AG08395 (cell line): ENCODE results near the gene C6orf132.

Source experiments
- DNase-seq: peaks from one replicate; pipeline ENCODE4 v3.0.0; 2012; ENCODE audit warnings: mixed read lengths, low spot score

C6orf132 gene

DNA sequence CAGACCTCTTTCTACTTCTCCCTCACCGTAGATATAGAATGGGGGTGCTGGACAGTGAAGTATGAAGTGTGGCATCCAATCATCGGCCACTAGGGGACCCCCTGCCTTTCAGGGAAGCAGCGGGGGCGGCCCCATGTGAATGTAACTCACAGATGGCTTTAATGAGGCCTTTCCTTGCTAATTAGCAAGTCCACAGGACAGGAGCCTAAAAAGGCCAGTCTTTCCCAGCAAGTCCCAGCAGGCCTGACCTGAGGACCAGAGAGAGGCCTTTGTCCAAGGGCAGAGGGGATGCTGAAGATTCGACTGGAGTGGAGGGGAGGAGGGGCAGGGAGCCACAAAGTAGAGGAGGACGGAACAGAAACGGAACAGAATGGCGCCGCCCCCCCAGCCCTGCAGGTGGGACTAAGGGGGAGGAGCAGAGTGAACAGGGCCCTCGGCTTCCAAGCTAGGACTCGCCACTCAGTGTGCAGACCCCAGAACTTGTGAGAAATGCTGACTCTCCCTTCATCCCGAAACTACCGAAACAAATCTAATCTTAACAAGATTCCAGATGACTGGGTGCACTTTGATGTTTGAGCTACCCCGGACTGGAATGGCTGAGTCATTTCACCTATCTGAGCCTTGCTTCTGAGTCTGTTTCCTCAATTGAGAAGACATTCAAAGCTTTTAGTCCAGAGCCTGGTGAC lies 5.8 kb downstream of the C6orf132 start:
- peak; percentile 73 for DNase-seq

DNA sequence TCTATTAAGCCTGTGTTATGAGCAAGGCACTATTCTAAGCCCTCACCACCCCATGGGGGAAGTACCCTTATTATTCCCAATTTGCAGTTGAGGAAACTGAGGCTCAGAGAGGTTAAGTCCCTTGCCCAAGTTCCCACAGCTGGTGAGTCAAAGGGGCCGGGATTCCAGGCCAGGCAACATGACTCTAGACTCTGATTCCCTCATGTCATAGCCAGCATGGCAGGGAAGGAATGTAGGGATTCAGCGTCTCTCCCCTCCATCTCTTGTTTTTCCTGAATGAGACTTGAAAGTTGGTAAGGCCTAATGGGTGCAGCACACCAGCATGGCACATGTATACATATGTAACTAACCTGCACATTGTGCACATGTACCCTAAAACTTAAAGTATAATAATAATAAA lies 6.7 kb downstream of the C6orf132 start:
- no peak for DNase-seq

DNA sequence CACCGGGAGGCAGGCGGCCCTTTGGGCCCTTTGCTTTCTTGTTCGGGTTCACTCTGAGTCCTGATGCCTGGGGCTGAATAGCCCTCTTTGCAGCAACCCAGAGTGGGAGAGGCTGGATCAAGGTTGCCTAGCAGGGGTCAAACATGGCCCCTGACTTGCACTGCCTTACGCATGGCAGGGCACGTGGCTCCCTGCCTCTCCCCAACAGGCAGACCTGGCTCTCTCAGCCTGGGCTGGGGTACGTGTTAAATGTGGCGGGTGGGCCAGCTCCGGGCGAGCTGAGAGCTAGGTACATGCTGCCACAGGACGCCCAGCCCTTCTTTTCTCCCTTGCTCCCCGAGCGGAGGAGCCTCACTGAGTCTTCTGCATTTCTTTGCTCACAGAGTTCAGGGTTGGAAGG lies 7.3 kb downstream of the C6orf132 start:
- no peak for DNase-seq

DNA sequence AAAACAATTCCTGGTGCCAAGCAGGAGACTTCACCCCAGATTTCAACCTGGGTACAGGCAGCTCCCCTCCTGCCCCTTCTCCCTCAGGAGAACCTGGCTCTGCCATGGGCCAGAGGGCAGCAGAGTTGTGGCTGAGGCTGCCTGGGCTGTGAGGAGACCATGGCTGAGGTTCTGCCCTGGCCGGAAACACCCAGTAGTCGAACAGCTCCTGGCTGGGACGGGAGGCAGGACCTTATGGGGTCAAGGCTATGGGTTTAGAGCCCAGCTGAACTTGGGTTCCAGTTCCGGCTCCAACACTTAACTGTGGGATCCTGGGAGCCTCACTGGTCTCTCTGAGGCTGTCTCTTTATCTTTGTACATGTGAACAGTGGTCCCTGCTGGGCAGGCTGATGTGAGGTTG lies 8.5 kb downstream of the C6orf132 start:
- DNase-seq: no peak

DNA sequence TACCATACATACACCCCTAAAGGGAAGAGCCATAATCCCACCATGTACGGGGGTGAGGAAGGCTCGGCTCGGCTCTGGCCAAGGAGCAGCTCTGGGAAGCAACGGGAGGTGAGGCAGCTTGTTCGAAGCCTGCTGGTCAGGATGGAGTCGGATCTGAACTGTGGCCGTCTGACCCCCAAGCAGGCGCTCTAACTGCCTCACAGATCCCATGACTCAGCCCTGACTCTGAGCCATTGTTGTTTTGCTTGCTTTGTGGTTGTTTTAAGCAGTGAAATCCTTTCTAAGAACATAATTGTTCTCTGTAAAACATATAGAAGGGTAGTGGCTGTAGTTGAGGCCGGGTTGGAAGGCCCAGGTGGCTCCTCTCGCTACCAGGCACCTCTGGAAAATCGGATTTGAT lies 10.9 kb downstream of the C6orf132 start:
- peak; percentile 72 for DNase-seq

DNA sequence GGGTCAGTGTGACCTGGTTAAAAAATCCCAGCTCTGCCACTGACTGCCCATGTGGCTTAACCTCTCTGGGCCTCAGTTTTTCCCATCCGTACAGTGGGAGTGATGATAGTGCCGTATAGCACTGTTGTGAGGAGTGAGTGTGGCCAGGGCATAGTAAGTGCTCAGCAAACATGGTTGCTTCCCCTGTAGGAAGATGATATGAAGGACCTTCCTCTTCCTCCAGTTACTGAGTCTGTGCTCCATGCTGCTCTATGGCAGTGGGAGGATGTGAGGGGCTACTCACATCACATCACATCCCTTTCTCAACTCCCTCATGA lies 13.1 kb downstream of the C6orf132 start:
- no peak for DNase-seq

DNA sequence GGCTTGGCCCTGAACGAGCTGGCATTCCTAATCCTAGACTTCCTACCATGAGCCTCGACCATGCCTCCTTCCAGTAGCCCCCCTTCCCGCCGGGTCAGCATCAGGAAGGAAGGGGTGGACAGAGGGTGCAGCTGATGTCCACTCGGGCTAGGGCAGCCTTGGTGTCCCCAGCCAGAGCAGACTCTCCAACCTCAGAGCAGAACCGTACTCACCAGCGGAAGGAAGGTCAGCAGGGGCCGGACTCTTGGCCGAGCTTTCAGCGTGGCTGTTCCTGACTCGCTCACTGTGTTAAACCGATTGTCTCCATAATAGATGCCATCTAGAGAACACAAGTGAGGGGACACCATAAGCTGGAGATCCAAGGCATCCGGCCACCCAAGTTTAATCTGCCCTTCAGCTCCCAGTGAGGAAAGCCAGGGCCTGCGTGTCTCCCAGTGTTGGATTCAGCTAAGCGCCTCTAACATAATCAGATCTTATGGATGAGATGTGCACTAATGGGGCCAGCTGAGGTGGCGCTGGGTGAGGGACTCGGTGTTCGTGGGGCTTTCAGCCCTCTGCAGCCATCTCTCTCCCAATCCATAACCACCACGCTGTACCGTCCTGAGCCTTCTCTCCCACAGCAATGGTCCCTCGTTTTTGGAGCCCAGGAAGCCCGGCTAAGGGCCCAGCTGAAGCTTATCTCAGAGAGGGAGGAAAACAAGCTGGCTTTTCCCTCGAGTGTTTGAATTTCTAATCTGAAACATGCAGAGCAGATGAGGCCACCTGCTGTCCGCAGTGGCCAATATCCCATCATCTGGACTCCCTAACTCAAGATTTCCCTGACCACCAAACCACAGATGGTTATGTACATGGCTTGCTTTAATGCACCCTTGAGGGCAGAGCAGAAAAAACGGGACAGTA lies 13.7 kb downstream of the C6orf132 start:
- no peak for DNase-seq

DNA sequence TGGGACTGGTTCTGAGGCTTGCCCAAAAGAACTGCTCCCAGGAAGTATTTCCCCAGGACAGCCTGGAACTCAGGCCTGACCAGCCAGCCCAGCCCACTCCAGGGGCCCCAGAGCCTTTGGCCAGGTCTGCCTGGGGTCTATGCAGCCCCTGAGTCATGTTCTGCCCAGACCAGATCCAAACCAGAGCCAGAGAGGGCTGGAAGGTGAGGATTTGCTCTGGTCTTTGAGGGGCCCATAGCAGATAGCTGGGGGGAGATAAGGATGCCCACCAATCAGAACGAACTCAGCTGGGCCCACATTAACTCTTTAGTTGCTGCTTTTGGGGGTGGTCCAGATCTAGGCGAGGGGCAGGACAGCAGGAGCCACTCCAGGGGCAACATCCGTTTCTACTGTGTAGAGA lies 16.8 kb downstream of the C6orf132 start:
- DNase-seq: no peak

DNA sequence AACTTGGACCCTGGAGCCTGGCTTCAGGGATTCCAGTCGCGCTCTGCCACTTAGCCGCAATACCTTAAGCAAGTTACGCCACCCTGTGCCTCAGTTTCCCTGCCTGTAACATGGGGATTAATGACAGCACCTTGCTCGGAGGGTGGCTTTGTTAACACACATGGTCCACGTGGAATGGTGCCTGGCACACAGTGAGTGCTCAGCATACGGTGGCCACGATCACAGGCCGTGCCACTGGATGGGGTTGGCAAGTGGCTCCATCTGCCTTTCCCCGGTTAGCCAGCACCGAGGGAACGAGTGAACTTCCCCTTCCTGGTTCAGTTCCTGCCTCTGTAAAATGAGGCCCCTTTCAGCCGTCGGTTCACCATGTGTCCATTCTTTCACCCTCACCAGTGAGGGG lies 17.2 kb downstream of the C6orf132 start:
- DNase-seq: no peak

DNA sequence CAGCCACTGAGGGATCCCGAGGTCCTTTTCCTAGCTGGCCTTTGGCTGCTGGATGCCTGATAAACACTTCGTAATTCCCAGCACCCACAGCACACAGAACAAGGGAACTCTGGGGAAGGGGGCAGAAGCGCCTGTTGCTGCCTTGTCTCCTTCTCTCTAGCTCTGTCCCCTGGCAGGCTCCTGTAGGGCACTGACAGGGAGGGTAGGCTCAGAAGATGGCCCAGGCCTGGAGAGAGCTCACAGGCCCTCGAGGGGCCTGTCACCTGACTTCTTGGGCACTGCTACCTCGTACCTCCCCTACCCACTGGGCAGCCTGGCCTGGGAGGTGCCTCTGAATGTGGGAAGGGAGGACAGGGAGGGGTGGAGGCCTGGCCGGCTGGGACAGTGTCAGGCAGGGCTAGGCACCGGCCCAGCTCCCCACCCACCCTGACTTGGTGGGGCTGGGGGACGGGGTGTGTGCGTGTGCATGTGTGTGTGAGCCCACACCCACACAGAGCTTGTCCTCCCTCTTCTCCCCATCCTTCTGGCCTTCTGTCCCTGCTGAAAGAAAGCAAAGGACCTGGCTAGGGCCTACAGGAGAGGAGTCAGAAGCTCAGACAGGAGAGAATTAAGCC lies 18.1 kb downstream of the C6orf132 start:
- no peak for DNase-seq

DNA sequence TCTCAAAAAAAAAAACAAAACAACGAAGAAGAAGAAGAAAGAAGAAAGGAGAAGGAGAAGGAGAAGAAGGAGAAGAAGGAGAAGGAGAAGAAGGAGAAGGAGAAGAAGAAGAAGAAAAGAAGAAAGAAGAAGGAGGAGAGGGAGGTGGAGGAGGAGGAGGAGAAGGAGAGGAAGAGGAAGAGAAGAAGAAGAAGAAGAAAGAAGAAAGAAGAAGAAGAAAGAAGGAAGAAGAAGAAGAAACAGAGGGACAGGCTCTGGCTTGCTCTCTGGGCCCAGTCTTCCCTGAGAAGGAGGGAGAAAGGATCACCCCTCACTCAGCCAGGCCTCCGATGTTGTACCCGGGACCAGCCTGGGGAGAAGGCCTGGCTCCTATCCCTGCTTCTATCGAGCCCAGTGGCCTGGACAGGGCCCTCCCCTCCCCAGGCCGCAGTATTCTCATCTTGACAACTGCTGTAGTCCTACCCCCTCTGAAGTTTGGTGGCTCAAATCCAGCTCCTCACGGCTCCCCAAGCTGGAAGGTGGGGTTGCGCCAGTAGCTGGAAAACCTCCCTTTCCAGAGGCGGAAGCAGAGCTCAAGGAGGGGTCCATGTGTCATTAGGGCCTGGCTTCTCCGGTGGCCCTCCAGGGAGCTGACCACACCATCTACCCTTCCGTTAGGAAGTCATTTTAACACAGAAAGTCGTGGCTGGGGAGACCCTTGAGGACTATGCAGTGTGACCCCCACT lies 18.9 kb downstream of the C6orf132 start:
- no peak for DNase-seq

DNA sequence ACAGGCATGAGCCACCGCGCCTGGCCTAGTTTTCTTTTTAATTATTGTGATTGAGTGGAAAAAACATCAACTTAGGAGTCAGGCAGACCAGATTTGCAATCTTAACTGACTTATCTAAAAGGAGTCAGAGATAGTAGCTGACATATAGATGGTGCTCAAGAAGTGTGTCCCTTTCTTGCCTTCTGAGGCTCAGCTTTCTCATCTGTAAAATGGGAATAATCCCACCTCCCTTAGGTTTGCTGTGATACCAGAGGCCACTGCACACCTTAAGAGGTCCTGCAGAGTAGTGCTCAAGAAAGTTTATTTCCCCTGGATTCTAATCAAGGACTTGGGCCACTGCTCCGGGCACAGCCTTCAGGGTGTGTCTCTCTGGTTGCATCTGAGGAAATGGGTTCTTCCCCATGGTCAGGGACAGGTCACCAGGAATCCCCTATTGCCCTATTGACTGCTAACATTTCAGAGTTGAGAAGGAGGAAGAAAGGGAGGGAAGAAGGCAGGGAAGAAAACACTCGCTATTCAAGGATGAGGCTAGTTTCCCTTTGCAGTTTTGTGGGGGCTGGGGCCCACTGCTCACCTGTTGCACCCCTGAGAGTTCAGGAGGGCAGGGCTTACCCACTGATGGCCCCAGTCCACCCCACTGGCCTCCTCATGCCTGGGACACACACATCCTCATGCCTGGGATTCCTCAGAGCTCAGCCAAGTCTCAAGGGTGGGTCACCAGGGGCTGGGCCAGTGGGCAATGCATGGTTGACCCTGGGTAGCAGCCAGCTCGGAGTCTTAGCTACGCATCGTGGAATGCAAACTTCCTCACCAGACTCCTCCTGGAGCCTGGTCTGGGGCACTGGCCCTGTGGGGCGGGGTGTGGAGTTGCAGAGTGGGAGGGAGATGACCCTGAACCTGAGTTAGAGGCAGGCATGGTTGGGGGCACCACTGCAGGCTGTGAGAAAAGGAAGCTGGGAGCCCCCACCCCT lies 21.2 kb downstream of the C6orf132 start:
- DNase-seq: peak; percentile 56

DNA sequence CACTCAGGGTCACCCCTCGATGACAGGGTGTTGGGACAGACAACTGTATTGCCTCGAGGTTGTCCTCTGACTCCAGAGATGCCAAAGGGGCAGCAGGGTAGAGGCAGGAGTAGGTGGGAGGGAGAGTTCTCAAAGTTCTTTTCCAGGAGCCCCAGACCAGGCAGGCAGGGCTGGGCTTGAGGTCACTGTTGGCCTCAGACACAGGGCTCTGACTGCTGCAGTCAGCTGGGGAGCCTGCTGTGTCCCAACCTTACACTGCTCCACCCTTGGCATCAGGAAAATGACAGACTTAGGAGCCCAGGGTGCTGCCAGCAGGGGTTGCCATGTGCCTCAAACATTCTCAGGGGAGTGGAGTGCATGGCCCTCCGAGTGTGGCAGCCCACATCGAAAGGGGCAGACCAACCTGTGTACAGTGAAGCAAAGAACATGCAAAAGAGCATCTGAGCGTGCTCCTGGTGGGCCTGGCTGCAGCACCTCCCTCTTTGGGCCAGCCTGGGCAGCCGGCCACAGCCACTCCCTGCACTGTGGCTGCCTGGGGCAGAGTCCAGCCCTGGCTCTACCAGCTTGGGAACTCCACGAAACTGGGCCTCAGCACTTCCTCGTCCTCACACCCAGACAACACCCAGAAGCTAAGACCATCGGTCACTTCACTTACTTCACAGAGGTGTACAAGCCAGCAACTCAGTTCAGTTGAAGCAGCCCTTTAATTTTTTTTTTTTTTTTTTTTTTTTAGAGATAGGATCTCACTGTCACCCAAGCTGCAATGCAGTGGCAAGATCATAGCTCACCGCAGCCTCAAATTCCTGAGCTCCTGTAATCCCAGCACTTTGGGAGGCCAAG lies 24.0 kb downstream of the C6orf132 start:
- peak; percentile 79 for DNase-seq

DNA sequence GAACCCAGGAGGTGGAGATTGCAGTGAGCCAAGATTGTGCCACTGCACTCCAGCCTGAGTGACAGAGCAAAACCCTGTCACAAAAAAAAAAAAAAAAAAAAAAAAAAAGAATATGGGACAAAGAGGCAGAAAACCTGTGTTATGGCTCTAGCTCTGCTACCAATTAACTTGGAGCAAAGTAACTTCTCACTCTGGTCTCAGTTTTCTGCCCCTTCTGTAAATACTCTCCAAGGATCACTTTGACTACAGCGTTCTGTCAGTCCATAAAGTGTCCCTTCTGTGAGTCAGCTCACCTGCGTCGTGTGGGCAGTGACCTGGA lies 24.6 kb downstream of the C6orf132 start:
- DNase-seq: no peak

DNA sequence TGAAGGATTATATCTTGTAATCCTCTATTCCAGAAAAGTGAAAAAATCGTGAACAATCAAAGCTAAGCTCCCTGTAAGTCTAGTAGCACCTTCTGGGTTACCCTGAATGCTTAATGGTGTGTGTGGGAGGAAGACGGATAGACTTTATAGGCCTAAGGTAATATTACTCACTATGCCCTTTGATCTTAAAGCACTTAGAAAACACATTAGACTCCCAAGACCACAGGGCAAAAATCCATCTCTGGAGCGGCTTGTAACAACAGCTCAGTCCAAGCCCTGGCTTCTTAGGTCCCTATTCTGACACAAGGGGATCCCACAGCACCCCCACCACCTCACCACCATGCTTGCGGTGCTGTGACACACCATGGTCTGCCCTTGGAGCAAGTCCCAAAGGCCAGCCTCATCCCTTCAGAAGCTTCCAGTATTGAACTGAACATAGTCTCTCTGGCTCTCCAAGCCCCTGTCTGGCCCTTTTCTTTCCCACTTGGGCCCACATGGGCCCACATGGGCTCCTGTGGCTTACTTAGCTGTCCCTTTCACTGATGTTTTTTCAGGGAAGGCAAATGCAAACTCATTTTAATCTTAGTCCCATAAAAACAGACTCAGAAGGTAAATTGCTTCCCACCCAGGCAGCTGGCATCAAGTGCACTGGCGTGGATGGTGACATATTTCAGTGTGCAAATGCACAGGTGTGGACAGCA lies 28.3 kb downstream of the C6orf132 start:
- DNase-seq: no peak

DNA sequence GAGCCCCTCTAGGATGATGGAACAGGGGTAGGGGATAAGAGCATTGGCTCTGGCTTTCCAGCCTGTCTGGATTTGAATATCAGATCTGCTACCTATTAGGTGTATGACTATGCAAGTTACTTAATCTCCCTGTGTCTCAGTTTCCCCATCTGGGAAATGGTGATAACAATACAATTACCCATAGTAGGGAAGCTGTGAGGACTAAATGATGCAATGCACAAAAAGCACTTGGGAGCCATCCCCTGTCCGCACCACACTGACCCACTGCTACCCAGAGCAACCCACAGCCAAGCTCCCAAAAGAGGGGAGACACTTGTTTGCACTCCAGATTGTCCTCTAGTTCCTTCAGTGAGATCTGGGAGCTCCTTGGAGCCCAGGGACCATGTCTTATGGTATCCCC lies 30.1 kb downstream of the C6orf132 start:
- DNase-seq: no peak

DNA sequence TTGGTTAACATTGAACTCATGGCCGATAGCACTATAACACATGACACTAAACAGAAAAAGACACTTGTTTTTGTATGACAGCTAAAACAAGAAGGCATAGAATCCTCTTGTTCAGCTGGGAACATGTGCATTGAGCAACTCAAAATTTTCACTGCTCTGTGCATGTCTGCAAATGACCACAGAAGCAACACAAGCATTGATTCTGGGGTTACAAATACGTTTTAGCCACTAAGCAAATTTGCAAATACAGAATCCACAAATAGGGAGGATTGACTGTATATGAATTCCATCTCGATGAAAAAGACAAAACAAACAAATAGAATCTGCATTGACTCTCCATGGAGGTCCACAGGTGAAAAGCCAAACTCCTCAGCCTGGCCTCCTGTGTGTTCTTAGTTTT lies 31.7 kb downstream of the C6orf132 start:
- DNase-seq: no peak

DNA sequence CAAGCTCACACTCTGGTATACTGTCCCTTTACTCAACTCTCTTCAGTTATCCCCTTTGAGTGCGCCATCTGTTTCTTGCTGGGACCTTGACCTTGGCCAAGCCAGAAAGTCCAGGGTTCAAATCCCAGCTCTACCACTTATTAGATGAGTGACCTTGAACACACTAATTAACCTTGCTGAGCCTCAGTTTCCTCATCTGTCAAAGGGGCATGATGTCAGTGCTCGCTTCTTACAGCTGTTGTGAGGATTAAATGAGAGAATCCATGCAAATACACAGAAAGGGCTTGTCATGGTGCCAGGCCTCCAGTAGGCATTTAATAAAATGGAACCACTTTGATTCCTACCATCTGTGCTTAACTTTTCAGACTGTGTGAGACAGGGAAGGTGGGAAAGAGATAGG lies 34.3 kb downstream of the C6orf132 start:
- DNase-seq: no peak

DNA sequence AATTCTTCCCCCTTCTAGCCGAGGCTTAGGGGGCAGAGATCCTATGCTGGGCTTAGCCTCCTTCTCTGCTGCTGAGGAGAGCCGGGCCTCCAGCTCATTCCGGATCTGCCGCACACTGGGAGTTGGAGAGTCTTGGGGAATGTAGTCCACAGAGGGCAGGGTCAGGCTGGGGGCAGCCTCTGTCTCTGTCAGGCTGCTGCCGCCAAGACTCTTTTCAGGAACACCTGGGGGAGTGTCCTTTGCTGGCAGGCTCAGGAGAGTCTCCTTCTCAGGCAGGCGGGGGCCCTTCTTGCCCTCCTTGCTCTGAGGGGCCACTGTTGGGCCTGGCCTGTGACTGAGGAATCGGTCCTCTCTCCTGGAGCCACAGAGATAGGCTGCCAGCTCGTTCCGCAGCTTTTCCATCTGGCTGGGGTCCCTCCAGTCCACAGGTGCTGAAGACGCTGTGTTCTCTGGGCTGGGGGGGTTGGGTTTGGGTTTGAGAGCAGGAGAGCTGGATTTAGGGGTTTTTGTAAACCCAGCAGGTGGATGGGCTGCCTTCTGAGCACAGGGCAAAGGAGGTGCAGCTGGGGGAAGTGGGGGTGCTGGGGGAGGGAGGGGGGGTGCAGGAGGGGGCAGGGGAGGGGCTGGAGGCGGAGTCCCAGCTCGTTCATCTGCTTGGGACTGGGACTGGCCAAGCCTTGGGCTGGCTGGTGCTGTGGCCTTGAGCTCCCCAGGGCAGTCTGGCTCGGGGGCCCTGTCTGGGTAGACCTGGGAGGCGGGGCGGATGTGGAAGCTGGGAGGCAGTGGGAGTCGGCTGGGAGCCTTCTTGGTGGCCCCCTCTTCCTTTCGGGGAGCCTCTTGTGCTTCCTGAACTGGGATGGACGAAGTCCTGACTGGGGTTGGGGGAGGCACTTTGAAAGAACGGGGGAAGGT lies 36.1 kb downstream of the C6orf132 start:
- DNase-seq: no peak
